IMR-90 (cell line): ENCODE measurements around the gene KCTD2. TPM values are rescaled to one million over a fixed set of nuclear protein-coding genes. Genes with fewer than 3 reads are reported as not detected.

Experiments
- ATAC-seq: fragments of 200-7000 bp; cut with Tn5 transposase; 2 replicates; pipeline ENCODE4 v1.9.1; 2020; ENCODE audit warnings: low read depth, mild to moderate bottlenecking, moderate library complexity
- BruUV-seq: library from RNA; stranded (reverse); fragments of 400-500 nt; replicated peaks from 2 replicates; lab custom pipeline; 2021; lab: Mats Ljungman, UMichigan
- CTCF ChIA-PET: fragments of 300-600 bp; formaldehyde crosslinking; extraction: SDS; loops from one replicate; lab custom pipeline; 2021; ENCODE audit warnings: antibody characterized with exemption; lab: Yijun Ruan, JAX
- POLR2A ChIA-PET: fragments of 300-600 bp; sonication (Branson Sonifier 250); formaldehyde crosslinking; loops from one replicate; lab custom pipeline; 2022; ENCODE audit warnings: antibody characterized with exemption; ENCODE audit not compliant: unreplicated experiment; lab: Charles Lee
- DNase-seq: peaks from one replicate; pipeline ENCODE4 v3.0.0; 2013
- H2AFZ ChIP-seq: replicated peaks from 2 replicates; pipeline ENCODE3; 2013; ENCODE audit warnings: low read length, mild to moderate bottlenecking; ENCODE audit not compliant: poor library complexity
- H2AK5ac ChIP-seq: 2 replicates; pipeline ENCODE4 v1.6.1; 2013; ENCODE audit warnings: low read depth, low read length, inconsistent platforms
- H2AK9ac ChIP-seq: replicated peaks from 2 replicates; pipeline ENCODE3; 2013; ENCODE audit warnings: mild to moderate bottlenecking, low read depth, low read length, moderate library complexity; ENCODE audit not compliant: poor library complexity
- H2BK120ac ChIP-seq: 2 replicates; pipeline ENCODE4 v1.6.1; 2013; ENCODE audit warnings: low read depth, low read length, inconsistent platforms
- H2BK15ac ChIP-seq: 3 replicates; pipeline ENCODE4 v1.6.1; 2013; ENCODE audit warnings: low read depth, low read length, inconsistent platforms
- H2BK20ac ChIP-seq: 2 replicates; pipeline ENCODE4 v1.6.1; 2013; ENCODE audit warnings: low read depth, mild to moderate bottlenecking, inconsistent platforms, low read length, moderate library complexity
- H2BK5ac ChIP-seq: 2 replicates; pipeline ENCODE4 v1.6.1; 2013; ENCODE audit warnings: mild to moderate bottlenecking, low read depth, low read length, inconsistent platforms; ENCODE audit not compliant: poor library complexity, severe bottlenecking
- H3K14ac ChIP-seq: replicated peaks from 2 replicates; pipeline ENCODE4 v1.6.1; 2013; ENCODE audit warnings: low read depth, low read length, inconsistent platforms
- H3K18ac ChIP-seq: 2 replicates; pipeline ENCODE4 v1.6.1; 2013; ENCODE audit warnings: low read depth, low read length, control low read depth
- H3K23ac ChIP-seq: 2 replicates; pipeline ENCODE4 v1.6.1; 2013; ENCODE audit warnings: low read depth, low read length, inconsistent platforms
- H3K27ac ChIP-seq: 2 replicates; pipeline ENCODE4 v1.5.1; 2013; ENCODE audit warnings: mild to moderate bottlenecking, control low read depth, low read length; ENCODE audit not compliant: insufficient read depth
- H3K27me3 ChIP-seq: 2 replicates; pipeline ENCODE4 v1.6.1; 2013; ENCODE audit warnings: low read length; ENCODE audit not compliant: control insufficient read depth, insufficient read depth
- H3K36me3 ChIP-seq: 2 replicates; pipeline ENCODE4 v1.6.1; 2013; ENCODE audit warnings: low read length, mixed read lengths; ENCODE audit not compliant: control insufficient read depth, insufficient read depth
- H3K4ac ChIP-seq: 2 replicates; pipeline ENCODE4 v1.6.1; 2013; ENCODE audit warnings: low read depth, low read length, inconsistent platforms
- H3K4me1 ChIP-seq: 2 replicates; pipeline ENCODE4 v1.6.1; 2013; ENCODE audit warnings: low read length, mixed read lengths; ENCODE audit not compliant: control insufficient read depth, insufficient read depth
- H3K4me2 ChIP-seq: 2 replicates; pipeline ENCODE4 v1.6.1; 2013; ENCODE audit warnings: low read depth, mild to moderate bottlenecking, control low read depth, low read length, moderate library complexity
- H3K4me3 ChIP-seq: 2 replicates; pipeline ENCODE4 v1.5.1; 2013; ENCODE audit warnings: low read depth, mild to moderate bottlenecking, control low read depth, low read length, moderate library complexity; ENCODE audit not compliant: insufficient read depth
- H3K56ac ChIP-seq: 2 replicates; pipeline ENCODE4 v1.6.1; 2013; ENCODE audit warnings: low read length, inconsistent platforms; ENCODE audit not compliant: insufficient read depth; ENCODE audit errors: extremely low read depth
- H3K79me1 ChIP-seq, 2 experiments: 2 replicates each; pipeline ENCODE4 v1.6.1; 2013; ENCODE audit warnings: low read length in 2 of 2, inconsistent platforms in 1 of 2, low read depth in 1 of 2
- H3K9ac ChIP-seq: 2 replicates; pipeline ENCODE4 v1.6.1; 2013; ENCODE audit warnings: low read depth, low read length, control low read depth
- H3K9me1 ChIP-seq: 2 replicates; pipeline ENCODE4 v1.6.1; 2013; ENCODE audit warnings: low read length, inconsistent platforms; ENCODE audit not compliant: insufficient read depth
- H3K9me3 ChIP-seq: 2 replicates; pipeline ENCODE4 v1.6.1; 2013; ENCODE audit warnings: low read length; ENCODE audit not compliant: control insufficient read depth, insufficient read depth
- H4K20me1 ChIP-seq: 2 replicates; pipeline ENCODE4 v1.6.1; 2013; ENCODE audit warnings: low read length, inconsistent platforms; ENCODE audit not compliant: insufficient read depth
- H4K5ac ChIP-seq: 2 replicates; pipeline ENCODE4 v1.6.1; 2013; ENCODE audit warnings: mild to moderate bottlenecking, low read depth, low read length, control low read depth
- H4K8ac ChIP-seq, 2 experiments: 2 replicates each; pipeline ENCODE4 v1.6.1; 2013; ENCODE audit warnings: low read depth in 2 of 2, low read length in 2 of 2, control low read depth in 1 of 2, inconsistent platforms in 1 of 2
- H4K91ac ChIP-seq: 2 replicates; pipeline ENCODE4 v1.6.1; 2013; ENCODE audit warnings: low read depth, low read length, inconsistent platforms; ENCODE audit not compliant: insufficient read depth
- BHLHE40 ChIP-seq: fragments of 150-350 bp; IDR thresholded peaks from 2 replicates; pipeline ENCODE4 v1.6.1; 2016; ENCODE audit warnings: mild to moderate bottlenecking, low read depth, low read length
- CHD1 ChIP-seq: IDR thresholded peaks from 2 replicates; pipeline ENCODE4 v1.6.1; 2012; ENCODE audit warnings: low read depth, low read length, improper control_type of control experiment
- CTCF ChIP-seq: conservative IDR thresholded peaks from 2 replicates; pipeline ENCODE4 v1.5.1; 2012; ENCODE audit warnings: mild to moderate bottlenecking, low read depth, low read length, improper control_type of control experiment
- MAFK ChIP-seq: IDR thresholded peaks from 2 replicates; pipeline ENCODE4 v1.6.1; 2012; ENCODE audit warnings: low read depth, low read length, improper control_type of control experiment
- NFE2L2 ChIP-seq: fragments of 150-350 bp; IDR thresholded peaks from 2 replicates; pipeline ENCODE4 v1.6.1; 2016; ENCODE audit warnings: low read depth, mild to moderate bottlenecking, low read length
- POLR2A ChIP-seq: IDR thresholded peaks from 2 replicates; pipeline ENCODE4 v1.6.1; 2012; ENCODE audit warnings: mild to moderate bottlenecking, low read depth, low read length
- RCOR1 ChIP-seq: IDR thresholded peaks from 2 replicates; pipeline ENCODE4 v1.6.1; 2012; ENCODE audit warnings: mild to moderate bottlenecking, low read length, improper control_type of control experiment; ENCODE audit not compliant: insufficient replicate concordance
- WGBS, 2 experiments: methylation state at CpG; one replicate each; pipeline versions ENCODE4 v1.1.5 to v1.1.7; 2013; ENCODE audit warnings: missing lambda C conversion rate in 2 of 2; ENCODE audit not compliant: insufficient read length in 1 of 2; ENCODE audit errors: extremely low coverage in 2 of 2; 5-methylcytosine and 5-hydroxymethylcytosine counted together
- dilution Hi-C: fragments of 300-500 bp; cut with HindIII; formaldehyde crosslinking; loops from one replicate; pipeline ENCODE4 v1.14.3; 2018; ENCODE audit warnings: low sequenced_read_pairs; ENCODE audit not compliant: unreplicated experiment
- in situ Hi-C: fragments of 300-500 bp; cut with MboI; formaldehyde crosslinking; loops from 3 replicates; pipeline ENCODE4 v1.14.3; 2019; ENCODE audit warnings: low sequenced_read_pairs, inconsistent platforms, mixed read lengths
- intact Hi-C: fragments of 100-400 bp; cut with micrococcal nuclease; formaldehyde crosslinking; loops from 2 replicates; pipeline ENCODE4 v1.10.0; 2022
- polyA plus RNA-seq, 3 experiments: library from polyadenylated mRNA; depleted of rRNA; stranded (reverse); fragments of >200 nt; gene quantifications; 2 replicates each; pipeline ENCODE4 v1.2.3, GENCODE V29; 2012; ENCODE audit warnings: low replicate concordance in 1 of 3
- total RNA-seq: library from RNA; depleted of rRNA; stranded (reverse); fragments of >200 nt; gene quantifications from 2 replicates; pipeline ENCODE4 v1.2.3, GENCODE V29; 2012
- TF ChIP-seq, protein P1 (sequence below): fragments of 150-350 bp; IDR thresholded peaks from 2 replicates; pipeline ENCODE4 v1.6.1; 2017; ENCODE audit warnings: mild to moderate bottlenecking, antibody characterized with exemption, low read length, low read depth

The KCTD2 gene
- total and polyA plus RNA-seq, 2 of the 4 experiments (the other 2 are of a cell fraction) = 9.1 to 18.4 TPM

DNA sequence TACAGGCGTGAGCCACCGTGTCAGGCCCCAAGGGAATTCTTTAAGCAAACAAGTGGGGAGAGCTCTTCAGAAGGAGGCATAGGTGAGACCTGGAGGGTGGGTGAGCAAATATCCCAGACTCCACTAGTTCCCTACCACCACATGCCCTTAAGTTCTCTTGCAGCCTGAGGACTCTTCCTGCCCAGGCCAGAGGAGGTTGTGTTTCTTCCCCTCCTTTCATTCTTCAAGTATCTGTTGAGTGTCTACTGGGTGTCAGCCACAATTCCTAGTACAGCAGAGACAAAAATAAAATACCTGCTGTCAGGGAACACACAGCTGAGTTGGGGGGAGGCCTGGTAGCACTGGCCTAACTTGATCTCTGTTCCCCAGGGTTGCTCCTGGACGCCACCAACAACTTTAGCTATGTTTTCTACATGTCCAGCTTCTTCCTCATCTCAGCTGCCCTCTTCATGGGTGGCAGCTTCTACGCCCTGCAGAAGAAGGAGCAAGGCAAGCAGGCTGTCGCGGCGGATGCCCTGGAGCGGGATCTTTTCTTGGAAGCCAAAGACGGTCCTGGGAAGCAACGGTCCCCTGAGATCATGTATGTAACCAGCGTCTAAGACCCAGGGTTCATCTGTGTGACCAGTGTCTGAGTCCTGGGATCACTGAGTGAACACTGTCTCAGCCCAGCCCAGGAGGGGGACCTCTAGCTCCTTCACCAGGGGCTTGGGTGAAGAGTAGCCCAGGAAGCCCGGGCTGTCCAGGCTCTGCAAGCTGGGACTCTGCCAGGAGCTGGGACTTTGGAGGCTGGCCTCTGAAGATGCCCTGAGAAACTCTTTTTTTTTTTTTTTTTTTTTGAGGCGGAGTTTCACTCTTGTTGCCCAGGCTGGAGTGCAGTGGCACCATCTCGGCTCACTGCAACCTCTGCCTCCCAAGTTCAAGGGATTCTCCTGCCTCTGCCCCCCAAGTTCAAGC lies 56.9 kb downstream of the KCTD2 start:
- in situ Hi-C loops = no loop called here

More for the DNA sequence above, 56.9 kb downstream of the KCTD2 start:
- ChIA-PET POLR2A (no interaction called here), CTCF (interaction anchor here (1.6 to 2.8 kb wide), 2 partner anchors 10 to 19 kb away, joined by 3 to 17 read pairs; no protein-coding TSS in a partner anchor)
- Histone ChIP-seq H4K8ac (no peak overlapping the region), H3K27me3 (peaks cover under 1% of the 10 kb centered on the region; the same call in 1 of the 2 replicates), H3K79me1 (no peaks in the 10 kb centered on the region), H4K5ac (no peak overlapping the region), H3K4me1 (0 out of 2 replicates have a peak, but pooled peaks cover under 1% of the 10 kb centered on the region), H4K20me1 (no peaks in the 10 kb centered on the region; the same call in 1 of the 2 replicates), H3K9me1 (no peaks in the 10 kb centered on the region), H2AK9ac (peak overlapping the region; percentile 55), H3K9ac (no peak overlapping the region), H4K91ac (no peak overlapping the region), H2BK5ac (no peak overlapping the region), H3K18ac (no peak overlapping the region), H2BK120ac (no peak overlapping the region), H3K14ac (no peak overlapping the region), H3K27ac (no peak overlapping the region), H3K56ac (no peak overlapping the region), H3K4me2 (no peak overlapping the region), H3K36me3 (peaks cover 6% of the 10 kb centered on the region), H3K4ac (no peak overlapping the region), H3K4me3 (no peak overlapping the region), H3K9me3 (no peaks in the 10 kb centered on the region), H2AFZ (no peak overlapping the region), H2BK15ac (no peak overlapping the region), H2BK20ac (no peak overlapping the region), H3K23ac (no peak overlapping the region), H2AK5ac (no peak overlapping the region)
- intact Hi-C loops = no loop called here
- DNase-seq (no peak), ATAC-seq (no peak)
- BruUV-seq = no TSS peak
- TF ChIP-seq, protein P1, sequence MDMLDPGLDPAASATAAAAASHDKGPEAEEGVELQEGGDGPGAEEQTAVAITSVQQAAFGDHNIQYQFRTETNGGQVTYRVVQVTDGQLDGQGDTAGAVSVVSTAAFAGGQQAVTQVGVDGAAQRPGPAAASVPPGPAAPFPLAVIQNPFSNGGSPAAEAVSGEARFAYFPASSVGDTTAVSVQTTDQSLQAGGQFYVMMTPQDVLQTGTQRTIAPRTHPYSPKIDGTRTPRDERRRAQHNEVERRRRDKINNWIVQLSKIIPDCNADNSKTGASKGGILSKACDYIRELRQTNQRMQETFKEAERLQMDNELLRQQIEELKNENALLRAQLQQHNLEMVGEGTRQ = no peak
- TF ChIP-seq RCOR1 = no peak
- no peak for TF ChIP-seq MAFK
- no peak for TF ChIP-seq CHD1
- TF ChIP-seq POLR2A = no peak
- no peak for TF ChIP-seq CTCF
- TF ChIP-seq NFE2L2 = no peak
- no peak for TF ChIP-seq BHLHE40
- WGBS, 2 experiments = 90% methylated on average over 8 of the region's 14 CpGs; no CpG with 5 or more reads in 1 of the 2 experiments
- dilution Hi-C loops = no loop called here
